NCI-H748 (cell line): ENCODE data around the gene DHRS4L2.
A peak's percentile ranks its signal among the peaks of the same experiment; 100 is the strongest.

Experiments
- DNase-seq: peaks from one replicate; lab custom pipeline; 2025; ENCODE audit not compliant: unreplicated experiment; lab: John Stamatoyannopoulos, UW

The DHRS4L2 gene

DNA sequence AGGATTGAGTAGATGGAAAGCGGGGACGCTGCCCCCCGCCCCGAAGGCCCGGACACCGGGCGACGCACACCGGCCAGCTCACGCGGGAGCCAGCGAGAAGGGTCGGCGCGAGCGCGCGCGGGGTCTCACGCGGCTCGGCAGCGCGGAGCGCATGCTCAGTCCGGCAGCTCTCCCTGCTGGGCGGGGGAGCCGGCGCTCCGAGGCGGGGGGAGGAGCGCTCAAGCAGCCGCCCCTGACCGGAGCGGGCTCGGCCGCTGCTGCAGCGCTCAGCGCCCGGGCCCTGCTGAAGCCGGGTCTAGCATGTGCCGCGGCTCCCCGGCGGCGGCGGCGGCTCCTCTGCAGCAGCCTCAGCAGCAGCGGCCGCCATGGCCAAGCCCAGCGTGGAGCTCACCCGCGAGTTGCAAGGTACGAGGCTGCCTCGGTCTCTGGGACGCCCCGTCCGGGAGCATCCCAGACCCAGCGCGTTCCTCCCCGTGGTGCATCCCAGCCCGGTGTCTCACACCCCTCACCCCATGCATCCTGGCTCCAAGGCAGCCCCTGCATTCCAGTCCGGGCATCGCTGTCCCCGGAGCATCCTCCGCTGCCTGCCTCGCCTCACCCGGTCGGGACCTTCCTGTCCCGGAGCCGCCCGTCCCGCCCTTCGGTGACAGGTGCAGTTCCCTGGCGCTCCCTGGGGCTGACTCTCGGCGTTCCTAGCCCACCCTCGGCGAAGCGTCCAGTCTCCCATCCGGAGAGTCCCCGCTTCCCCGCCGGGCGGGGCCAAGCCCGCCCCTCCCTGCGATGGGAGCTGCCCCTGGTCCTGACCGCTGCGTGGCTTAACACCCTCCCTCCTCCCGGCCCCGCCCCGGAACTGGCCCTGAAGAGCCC is 63.3 kb downstream of the DHRS4L2 start, which contains the start of gene CARMIL3:
Gene CARMIL3 (plus strand): TSS at position 221 of the 867 bp plus-strand sequence. CDS start 145 bp downstream, at position 366.
- DNase-seq: peak; percentile 82

DNA sequence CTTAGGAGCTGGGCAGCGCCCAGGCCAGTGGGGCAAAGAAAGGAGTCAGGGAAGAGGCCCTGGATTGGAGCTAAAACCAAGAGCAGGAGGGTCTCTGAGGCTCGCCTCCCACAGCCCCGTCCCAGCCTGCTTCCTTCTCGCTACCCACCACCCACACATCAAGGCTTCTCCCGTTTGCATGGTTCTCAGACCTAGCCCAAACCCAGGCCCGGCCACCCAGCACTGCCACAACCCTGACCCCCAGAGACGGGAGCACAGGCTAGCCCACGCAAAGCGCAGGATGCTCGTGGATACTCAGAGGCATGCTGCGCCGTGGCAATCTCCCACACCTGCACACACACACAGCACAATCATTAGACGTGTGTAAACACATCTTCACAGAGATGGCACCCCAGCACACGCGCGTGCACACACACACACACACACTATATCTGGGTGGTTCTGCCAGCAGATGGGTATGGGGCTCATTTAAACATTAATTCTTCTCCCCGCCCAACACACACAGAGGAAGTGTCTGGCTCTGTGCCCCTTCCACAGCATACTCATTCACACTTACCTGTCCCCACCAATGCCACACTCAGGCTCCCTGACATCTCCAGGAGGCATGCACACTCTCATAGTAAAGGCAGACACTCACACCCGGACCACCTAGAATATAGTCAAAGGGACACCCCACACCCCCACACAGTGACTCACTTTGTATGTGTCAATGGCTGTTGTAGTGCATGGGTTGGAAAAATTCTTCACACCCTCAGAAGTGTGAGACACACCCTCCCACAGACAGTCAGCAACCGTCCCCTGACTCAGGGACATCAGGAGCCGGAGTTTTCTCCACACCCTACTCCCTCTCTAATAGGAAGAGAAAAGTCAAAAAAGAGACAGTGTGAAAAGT is 64.2 kb downstream of the DHRS4L2 start:
- DNase-seq: no peak

DNA sequence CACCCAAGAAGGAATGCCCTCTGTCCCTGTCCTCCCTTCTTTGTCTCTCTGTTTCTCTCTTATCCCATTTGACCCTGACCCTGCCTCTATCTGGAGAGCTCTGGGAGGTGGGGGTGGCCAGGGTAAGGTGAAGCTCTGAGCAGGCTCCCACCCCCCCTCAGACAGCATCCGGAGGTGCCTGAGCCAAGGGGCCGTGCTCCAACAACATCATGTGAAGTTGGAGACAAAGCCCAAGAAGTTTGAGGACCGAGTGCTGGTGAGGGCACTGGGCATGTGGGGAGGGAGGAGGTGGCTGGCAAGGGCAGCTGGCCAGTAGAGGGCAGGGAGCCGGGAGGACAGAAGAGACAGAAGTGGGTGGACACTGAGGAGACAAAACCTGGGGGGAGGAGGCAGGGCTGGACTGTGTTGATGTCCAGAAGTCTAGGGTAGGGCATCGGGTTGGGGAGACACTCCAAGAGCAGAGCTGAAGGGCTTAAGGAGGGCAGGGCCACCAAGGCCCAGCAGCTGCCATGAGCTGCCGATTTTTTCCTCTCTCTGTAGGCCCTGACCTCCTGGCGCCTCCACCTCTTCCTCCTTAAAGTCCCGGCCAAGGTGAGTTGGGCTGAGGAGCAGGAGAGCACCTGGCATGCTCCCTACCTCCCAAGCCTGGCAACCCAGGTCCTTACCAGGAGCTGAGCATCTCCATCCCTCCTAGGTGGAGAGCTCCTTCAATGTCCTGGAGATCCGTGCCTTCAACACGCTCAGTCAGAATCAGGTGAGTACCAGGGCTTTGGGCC is 65.0 kb downstream of the DHRS4L2 start:
- no peak for DNase-seq

DNA sequence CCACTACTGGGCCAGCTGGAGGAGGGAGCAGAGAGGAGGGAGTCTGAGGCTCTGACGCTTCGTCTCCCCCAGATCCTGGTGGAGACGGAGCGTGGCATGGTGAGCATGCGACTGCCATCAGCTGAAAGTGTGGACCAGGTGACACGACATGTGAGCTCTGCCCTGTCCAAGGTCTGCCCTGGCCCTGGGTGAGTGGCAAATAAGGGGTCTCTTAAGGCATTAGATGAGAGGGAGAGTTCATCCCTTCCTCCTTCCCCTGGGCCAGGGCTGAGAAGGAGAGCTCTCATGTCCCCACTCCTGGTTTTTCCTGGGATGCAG is 65.6 kb downstream of the DHRS4L2 start:
- no peak for DNase-seq

DNA sequence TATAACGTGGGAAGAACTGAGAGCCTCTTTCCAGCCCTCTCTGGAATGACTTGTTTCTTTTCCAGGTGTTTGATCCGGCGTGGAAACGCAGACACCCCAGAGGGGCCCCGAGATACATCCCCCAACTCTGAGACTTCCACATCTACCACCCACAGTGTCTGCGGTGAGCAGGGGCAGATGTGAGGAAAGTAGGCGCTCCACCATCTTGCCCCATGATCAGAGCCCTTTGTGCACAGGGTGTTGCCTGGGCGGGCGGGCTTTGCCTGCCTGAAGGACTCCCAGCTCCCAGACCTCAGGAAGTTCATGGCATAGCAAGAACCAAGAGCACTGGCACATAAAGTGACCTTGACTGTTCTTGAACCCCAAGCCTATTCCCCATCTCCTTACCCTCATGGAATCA is 65.9 kb downstream of the DHRS4L2 start:
- no peak for DNase-seq
